Endodermal cell (in vitro differentiated cells): ENCODE data around the gene CATSPER3. TPM values are rescaled to one million over a fixed set of nuclear protein-coding genes. Genes with fewer than 3 reads are reported as not detected.

Source experiments
- DNase-seq: peaks from one replicate; pipeline ENCODE4 v3.0.0-alpha.2; 2017
- H3K27ac ChIP-seq: 2 replicates; pipeline ENCODE4 v1.5.1; 2013; ENCODE audit warnings: mild to moderate bottlenecking, low read depth, low read length, moderate library complexity
- H3K27me3 ChIP-seq: 2 replicates; pipeline ENCODE4 v1.6.1; 2013; ENCODE audit warnings: mild to moderate bottlenecking, low read length, moderate library complexity; ENCODE audit not compliant: insufficient read depth, control insufficient read depth, poor library complexity, severe bottlenecking
- H3K36me3 ChIP-seq: 2 replicates; pipeline ENCODE4 v1.7.0; 2013; ENCODE audit warnings: mild to moderate bottlenecking, low read length, moderate library complexity; ENCODE audit not compliant: control insufficient read depth, insufficient read depth
- H3K4me1 ChIP-seq: one replicate; pipeline ENCODE4 v1.7.0; 2013; ENCODE audit warnings: low read length; ENCODE audit not compliant: control insufficient read depth, insufficient read depth
- H3K4me3 ChIP-seq: 2 replicates; pipeline ENCODE4 v1.5.1; 2013; ENCODE audit warnings: mild to moderate bottlenecking, low read length, moderate library complexity
- H3K9ac ChIP-seq: 2 replicates; pipeline ENCODE4 v1.6.1; 2013; ENCODE audit warnings: mild to moderate bottlenecking, low read length, moderate library complexity; ENCODE audit not compliant: poor library complexity, severe bottlenecking; ENCODE audit errors: extremely low read depth
- H3K9me3 ChIP-seq: 2 replicates; pipeline ENCODE4 v1.6.1; 2013; ENCODE audit warnings: mild to moderate bottlenecking, low read length, moderate library complexity; ENCODE audit not compliant: control insufficient read depth
- H3K27ac Mint-ChIP-seq: 2 replicates; pipeline ENCODE4 v1.8.0; 2020; ENCODE audit warnings: mixed read lengths
- H3K27me3 Mint-ChIP-seq: 2 replicates; pipeline ENCODE4 v1.8.0; 2021; ENCODE audit warnings: mild to moderate bottlenecking, mixed read lengths; ENCODE audit not compliant: insufficient read depth
- H3K36me3 Mint-ChIP-seq: 2 replicates; pipeline ENCODE4 v1.8.0; 2020; ENCODE audit warnings: low read depth, mixed read lengths
- H3K4me1 Mint-ChIP-seq: 2 replicates; pipeline ENCODE4 v1.8.0; 2020; ENCODE audit warnings: mixed read lengths
- H3K4me3 Mint-ChIP-seq: 2 replicates; pipeline ENCODE4 v1.8.0; 2020; ENCODE audit warnings: mild to moderate bottlenecking, moderate library complexity, mixed read lengths
- H3K9me3 Mint-ChIP-seq: 2 replicates; pipeline ENCODE4 v1.8.0; 2020; ENCODE audit warnings: mild to moderate bottlenecking, mixed read lengths
- WGBS, 2 experiments: methylation state at CpG; one replicate each; pipeline versions ENCODE4 v1.1.5 to v1.1.7; 2013; ENCODE audit warnings: missing lambda C conversion rate in 2 of 2, mixed read lengths in 1 of 2; ENCODE audit not compliant: insufficient coverage in 1 of 2, insufficient read length in 1 of 2; 5-methylcytosine and 5-hydroxymethylcytosine counted together
- total RNA-seq, 2 donors: library from RNA; stranded (reverse); fragmentation: NEBNext Ultra II Directional in 1 of 2; extraction: Animal tissue kit (Norgen Biotek cat#: 25700) in 1 of 2; gene quantifications; 2 replicates in 1 of 2; 3 replicates in 1 of 2; pipeline ENCODE4 v1.2.1, GENCODE V29; 2021
- TF ChIP-seq, protein P1 (sequence below): fragments of 200-600 bp; sonication (generic); conservative IDR thresholded peaks from 2 replicates; pipeline ENCODE4 v1.5.0; 2021; ENCODE audit warnings: antibody characterized with exemption, mild to moderate bottlenecking

The CATSPER3 gene
- total RNA-seq, 2 donors from 2014 or later, result 0.64 to 0.68 TPM

DNA sequence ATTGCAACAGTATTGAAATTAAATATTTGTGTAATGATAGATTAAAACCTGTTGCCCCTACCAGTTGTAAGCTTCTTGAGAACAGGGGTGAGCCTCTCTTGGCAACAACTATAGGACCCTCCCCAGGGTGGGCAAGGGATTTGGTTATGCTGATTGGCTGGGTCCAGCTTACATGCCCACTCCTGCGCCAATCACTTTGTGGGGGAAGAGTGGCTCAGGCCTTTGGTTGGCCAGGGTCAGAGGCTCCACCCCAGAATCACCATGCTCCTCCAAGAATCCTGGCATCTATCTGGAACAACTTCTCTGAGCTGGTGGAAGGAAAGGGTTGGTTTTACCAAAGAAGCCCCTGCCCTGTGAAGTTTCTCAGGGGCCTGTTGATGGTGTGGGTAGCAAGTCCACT, 74.9 kb downstream of the CATSPER3 start:
- no peak overlapping the region for H3K4me3 ChIP-seq
- Mint-ChIP-seq H3K36me3 (no peaks in the 10 kb centered on the region), H3K27ac (no peak overlapping the region), H3K4me1 (no peaks in the 10 kb centered on the region), H3K4me3 (no peak overlapping the region), H3K27me3 (peaks cover 98% of the 10 kb centered on the region), H3K9me3 (no peaks in the 10 kb centered on the region)
- H3K9ac ChIP-seq, result no peak overlapping the region
- no peaks in the 10 kb centered on the region for H3K36me3 ChIP-seq
- H3K4me1 ChIP-seq, result no peaks in the 10 kb centered on the region
- no peak overlapping the region for H3K27ac ChIP-seq
- TF ChIP-seq, protein P1, sequence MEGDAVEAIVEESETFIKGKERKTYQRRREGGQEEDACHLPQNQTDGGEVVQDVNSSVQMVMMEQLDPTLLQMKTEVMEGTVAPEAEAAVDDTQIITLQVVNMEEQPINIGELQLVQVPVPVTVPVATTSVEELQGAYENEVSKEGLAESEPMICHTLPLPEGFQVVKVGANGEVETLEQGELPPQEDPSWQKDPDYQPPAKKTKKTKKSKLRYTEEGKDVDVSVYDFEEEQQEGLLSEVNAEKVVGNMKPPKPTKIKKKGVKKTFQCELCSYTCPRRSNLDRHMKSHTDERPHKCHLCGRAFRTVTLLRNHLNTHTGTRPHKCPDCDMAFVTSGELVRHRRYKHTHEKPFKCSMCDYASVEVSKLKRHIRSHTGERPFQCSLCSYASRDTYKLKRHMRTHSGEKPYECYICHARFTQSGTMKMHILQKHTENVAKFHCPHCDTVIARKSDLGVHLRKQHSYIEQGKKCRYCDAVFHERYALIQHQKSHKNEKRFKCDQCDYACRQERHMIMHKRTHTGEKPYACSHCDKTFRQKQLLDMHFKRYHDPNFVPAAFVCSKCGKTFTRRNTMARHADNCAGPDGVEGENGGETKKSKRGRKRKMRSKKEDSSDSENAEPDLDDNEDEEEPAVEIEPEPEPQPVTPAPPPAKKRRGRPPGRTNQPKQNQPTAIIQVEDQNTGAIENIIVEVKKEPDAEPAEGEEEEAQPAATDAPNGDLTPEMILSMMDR, result no peak
- no peaks in the 10 kb centered on the region for H3K9me3 ChIP-seq
- WGBS, 2 experiments, result 95% methylated on average over 1 of the region's 1 CpG; no CpG with 5 or more reads in 1 of the 2 experiments
- peak; percentile 65 for DNase-seq
- peaks cover 98% of the 10 kb centered on the region for H3K27me3 ChIP-seq

DNA sequence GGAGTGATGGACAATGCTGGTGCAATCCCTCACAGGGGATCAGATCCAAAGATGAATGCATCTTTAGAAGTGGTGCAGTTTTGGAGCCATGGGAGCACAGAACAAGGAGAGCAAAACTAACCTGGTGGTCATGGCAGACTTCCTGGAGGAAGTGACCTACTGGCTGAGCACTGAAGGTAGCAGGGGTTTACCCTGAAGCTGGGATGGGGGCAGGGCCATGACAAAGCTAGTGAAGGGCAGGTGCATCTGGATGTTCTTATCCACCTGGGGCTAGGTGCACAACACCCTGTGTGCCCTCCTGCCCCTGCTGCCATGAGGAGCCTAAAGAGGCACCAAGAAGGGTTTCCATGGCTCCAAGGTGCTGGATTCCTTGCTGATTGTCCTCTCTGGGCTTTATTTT, 77.8 kb downstream of the CATSPER3 start:
- TF ChIP-seq, protein P1, result no peak
- Histone ChIP-seq H3K4me1 (no peaks in the 10 kb centered on the region), H3K36me3 (no peaks in the 10 kb centered on the region), H3K9me3 (no peaks in the 10 kb centered on the region), H3K9ac (no peak overlapping the region), H3K27ac (no peak overlapping the region), H3K27me3 (peaks cover 98% of the 10 kb centered on the region), H3K4me3 (no peak overlapping the region)
- Mint-ChIP-seq H3K4me1 (peaks cover 3% of the 10 kb centered on the region), H3K36me3 (no peaks in the 10 kb centered on the region), H3K4me3 (no peak overlapping the region), H3K27me3 (peaks cover 100% of the 10 kb centered on the region), H3K9me3 (no peaks in the 10 kb centered on the region), H3K27ac (no peak overlapping the region)
- no peak for DNase-seq

DNA sequence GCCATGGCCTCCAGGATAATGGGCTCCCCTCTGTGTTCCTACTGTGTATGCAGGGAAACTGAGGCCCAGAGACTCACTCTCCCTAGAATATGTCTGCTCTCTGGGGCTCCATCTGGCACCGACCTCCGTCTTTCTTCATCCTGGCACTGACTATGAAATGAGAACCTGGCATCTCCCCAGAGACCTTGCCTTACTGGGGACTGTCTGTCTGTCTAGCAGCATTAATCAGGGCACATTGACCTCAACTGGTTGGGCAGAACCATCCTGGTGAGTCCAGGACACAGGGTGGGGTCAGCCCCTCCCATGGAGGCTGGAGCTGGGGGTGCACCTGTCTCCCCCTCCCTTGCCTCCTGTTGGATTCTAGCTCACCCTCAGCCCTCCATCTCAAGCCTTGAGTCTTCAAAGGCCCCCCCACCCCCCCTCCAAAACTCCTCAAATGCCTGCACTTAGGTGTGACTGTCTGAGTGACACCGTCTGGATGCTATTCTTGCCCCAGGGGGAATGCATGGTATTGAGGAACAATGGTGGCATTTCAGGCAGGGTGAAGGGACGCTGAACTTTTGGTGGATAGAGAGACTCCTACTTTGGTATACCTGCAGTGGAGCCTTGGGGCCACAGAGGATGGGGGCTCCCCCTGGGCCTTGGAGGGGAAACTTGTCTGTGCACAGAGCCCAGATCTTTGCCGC, 79.1 kb downstream of the CATSPER3 start:
- Mint-ChIP-seq H3K4me1 (peaks cover 7% of the 10 kb centered on the region), H3K4me3 (no peak overlapping the region), H3K27me3 (peaks cover 100% of the 10 kb centered on the region), H3K36me3 (no peaks in the 10 kb centered on the region), H3K27ac (no peak overlapping the region), H3K9me3 (no peaks in the 10 kb centered on the region)
- H3K27ac ChIP-seq, result no peak overlapping the region
- no peaks in the 10 kb centered on the region for H3K36me3 ChIP-seq
- H3K27me3 ChIP-seq, result peaks cover 98% of the 10 kb centered on the region
- no peak for DNase-seq
- H3K4me3 ChIP-seq, result no peak overlapping the region
- 86 to 88% methylated on average over 4 to 5 of the region's 5 CpGs for WGBS, 2 experiments
- no peak overlapping the region for H3K9ac ChIP-seq
- TF ChIP-seq, protein P1, result no peak
- no peaks in the 10 kb centered on the region for H3K9me3 ChIP-seq
- H3K4me1 ChIP-seq, result no peaks in the 10 kb centered on the region
